ENCODE results near the gene DPYSL4. TPM values are rescaled to one million over a fixed set of nuclear protein-coding genes. Genes with fewer than 3 reads are reported as not detected.

Gene DPYSL4
- total and polyA plus RNA-seq, 2 of the 13 experiments (the other 11 are each of a cell fraction or from before 2014, with no cell fraction given) = 0.84 to 1.2 TPM

DNA sequence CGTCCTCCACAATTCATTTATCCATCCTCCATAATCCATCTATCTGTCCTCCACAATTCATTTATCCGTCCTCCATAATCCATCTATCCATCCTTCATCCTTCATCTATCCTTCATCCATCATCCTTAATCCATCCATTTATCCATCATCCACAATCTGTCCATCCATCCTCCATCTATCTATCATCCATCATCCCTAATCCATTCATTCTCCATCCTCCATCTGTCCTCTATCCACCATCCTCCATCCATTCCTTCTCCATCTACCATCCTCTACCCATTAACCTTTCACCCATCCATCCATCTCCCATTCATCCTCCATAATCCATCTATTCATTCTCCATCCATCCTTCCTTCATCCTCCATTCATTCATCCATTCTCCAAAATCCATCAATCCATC lies 36.0 kb upstream of the DPYSL4 start:
- Histone ChIP-seq H3K27ac (ENCODE audit: extremely low read length, insufficient read depth, low read length) (no peak overlapping the region), H3K4me3 (replicated peaks in 1 of 3; ENCODE audit: insufficient read depth in 1 of 3, low read depth in 2 of 3, low read length in 3 of 3) (no peak overlapping the region), H4K20me1 (ENCODE audit: insufficient read depth, low read length) (peaks cover 2% of the 10 kb centered on the region; the same call in 1 of the 2 replicates), H3K4me1 (ENCODE audit: insufficient read depth, low read length) (no peaks in the 10 kb centered on the region), H3K27me3 (ENCODE audit: control insufficient read depth in 1 of 2, insufficient read depth in 2 of 2, low read length in 2 of 2) (peaks cover 2 to 6% of the 10 kb centered on the region in 2 experiments; a peak in 3 of 5 replicates), H3K9ac (ENCODE audit: insufficient read depth, low read depth, low read length) (no peak overlapping the region), H2AFZ (ENCODE audit: low read length) (no peak overlapping the region), H3K36me3 (replicated peaks in 1 of 2; ENCODE audit: control insufficient read depth in 1 of 2, insufficient read depth in 2 of 2, low read length in 2 of 2) (no peaks in the 10 kb centered on the region), H3K4me2 (ENCODE audit: low read depth, low read length) (no peak overlapping the region), H3K9me3 (ENCODE audit: low read length) (no peaks in the 10 kb centered on the region), H3K79me2 (ENCODE audit: insufficient read depth, low read length) (no peaks in the 10 kb centered on the region)
- FAIRE-seq (no peak), DNase-seq (ENCODE audit: low spot score) (no peak), ATAC-seq (no peak)
- ChIA-PET POLR2A (no interaction called here), CTCF (ENCODE audit: low intra/inter-chr PET ratio, low total read pairs) (no interaction called here)
- 39% methylated on average over 2 of the region's 2 CpGs for WGBS (ENCODE audit: low lambda C conversion rate)
- no TSS peak for BruUV-seq (replicated peaks)
- in situ Hi-C loops (cut with HindIII; ENCODE audit: extremely low pct_ligation_motif_present, low pct_unique_long_range_greater_than_20kb) (no loop called here), intact Hi-C loops (cut with micrococcal nuclease; ENCODE audit: unreplicated experiment) (no loop called here)
- TF ChIP-seq ZNF24 (IDR thresholded peaks at IDR 0.05) (no peak), ARNT (IDR thresholded peaks at IDR 0.05) (peak; percentile 39; the same call in 1 of the 2 replicates), ZNF800 (CRISPR knock-in tag; IDR thresholded peaks at IDR 0.05) (no peak), ZNF44 (CRISPR knock-in tag; IDR thresholded peaks at IDR 0.05) (no peak), MTF2 (CRISPR knock-in tag; IDR thresholded peaks at IDR 0.05; ENCODE audit: borderline replicate concordance) (no peak), ZC3H4 (CRISPR knock-in tag; IDR thresholded peaks at IDR 0.05; ENCODE audit: borderline replicate concordance) (no peak), FOXC1 (CRISPR knock-in tag; IDR thresholded peaks at IDR 0.05; ENCODE audit: borderline replicate concordance) (no peak), TBL1XR1 (IDR thresholded peaks at IDR 0.05; ENCODE audit: borderline replicate concordance, low read length, partially characterized antibody) (no peak), YEATS4 (CRISPR knock-in tag; IDR thresholded peaks at IDR 0.05; ENCODE audit: borderline replicate concordance) (no peak), HOXA9 (CRISPR knock-in tag; IDR thresholded peaks at IDR 0.05; ENCODE audit: borderline replicate concordance) (no peak), TMF1 (CRISPR knock-in tag; IDR thresholded peaks at IDR 0.05; ENCODE audit: low read depth) (no peak), ZNF121 (CRISPR knock-in tag; IDR thresholded peaks at IDR 0.05) (no peak), ERF (CRISPR knock-in tag; IDR thresholded peaks at IDR 0.05) (no peak), LCORL (IDR thresholded peaks at IDR 0.05) (peak; percentile 13; the same call in 1 of the 2 replicates), LCORL (CRISPR knock-in tag; IDR thresholded peaks at IDR 0.05) (no peak), NR3C1 (CRISPR knock-in tag; IDR thresholded peaks at IDR 0.05) (no peak), ZNF333 (CRISPR knock-in tag; IDR thresholded peaks at IDR 0.05; ENCODE audit: borderline replicate concordance) (no peak), HMGA1 (CRISPR knock-in tag; conservative IDR thresholded peaks at IDR 0.05) (no peak), FOXK2 (IDR thresholded peaks at IDR 0.05) (0 out of 2 replicates have a peak, but pooled peaks have one; percentile 34), ELF4 (CRISPR knock-in tag; IDR thresholded peaks at IDR 0.05; ENCODE audit: borderline replicate concordance) (no peak), ZNF616 (CRISPR knock-in tag; IDR thresholded peaks at IDR 0.05; ENCODE audit: low read depth) (no peak), FOXP1 (IDR thresholded peaks at IDR 0.05) (0 out of 2 replicates have a peak, but pooled peaks have one; percentile 36), FOXP1 (CRISPR knock-in tag; IDR thresholded peaks at IDR 0.05) (no peak), RBM22 (optimal IDR thresholded peaks at IDR 0.05; ENCODE audit: low read length) (no peak), TCF7L2 (IDR thresholded peaks at IDR 0.05; ENCODE audit: low read depth, low read length) (no peak), PLRG1 (conservative IDR thresholded peaks at IDR 0.05) (peak; percentile 77; the same call in 1 of the 2 replicates)
- TF ChIP-seq, protein P1, sequence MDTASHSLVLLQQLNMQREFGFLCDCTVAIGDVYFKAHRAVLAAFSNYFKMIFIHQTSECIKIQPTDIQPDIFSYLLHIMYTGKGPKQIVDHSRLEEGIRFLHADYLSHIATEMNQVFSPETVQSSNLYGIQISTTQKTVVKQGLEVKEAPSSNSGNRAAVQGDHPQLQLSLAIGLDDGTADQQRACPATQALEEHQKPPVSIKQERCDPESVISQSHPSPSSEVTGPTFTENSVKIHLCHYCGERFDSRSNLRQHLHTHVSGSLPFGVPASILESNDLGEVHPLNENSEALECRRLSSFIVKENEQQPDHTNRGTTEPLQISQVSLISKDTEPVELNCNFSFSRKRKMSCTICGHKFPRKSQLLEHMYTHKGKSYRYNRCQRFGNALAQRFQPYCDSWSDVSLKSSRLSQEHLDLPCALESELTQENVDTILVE (CRISPR knock-in tag; IDR thresholded peaks at IDR 0.05) = no peak
